Sigmoid colon (tissue), 4 donors: ENCODE results near the gene SLC1A3.

ENCODE experiments used
- POLR2A ChIP-seq, 2 donors: fragments of 450-650 bp; IDR thresholded peaks; one replicate each; pipeline ENCODE4 v1.6.1; 2016; ENCODE audit warnings: antibody characterized with exemption in 2 of 2, mild to moderate bottlenecking in 2 of 2, moderate library complexity in 2 of 2
- POLR2AphosphoS5 ChIP-seq, 4 donors: sonication (generic); formaldehyde crosslinking; IDR thresholded peaks; one replicate each; pipeline ENCODE4 v1.6.1; 2017; ENCODE audit warnings: antibody characterized with exemption in 4 of 4
- TF ChIP-seq, protein P1 (sequence below), 4 experiments: fragments of 450-650 bp in 3 of 4; fragments of 200-600 bp in 1 of 4; IDR thresholded peaks; one replicate each; pipeline ENCODE4 v1.5.1; 2016 to 2019; ENCODE audit warnings: antibody characterized with exemption in 4 of 4, mild to moderate bottlenecking in 3 of 4, moderate library complexity in 2 of 4

DNA sequence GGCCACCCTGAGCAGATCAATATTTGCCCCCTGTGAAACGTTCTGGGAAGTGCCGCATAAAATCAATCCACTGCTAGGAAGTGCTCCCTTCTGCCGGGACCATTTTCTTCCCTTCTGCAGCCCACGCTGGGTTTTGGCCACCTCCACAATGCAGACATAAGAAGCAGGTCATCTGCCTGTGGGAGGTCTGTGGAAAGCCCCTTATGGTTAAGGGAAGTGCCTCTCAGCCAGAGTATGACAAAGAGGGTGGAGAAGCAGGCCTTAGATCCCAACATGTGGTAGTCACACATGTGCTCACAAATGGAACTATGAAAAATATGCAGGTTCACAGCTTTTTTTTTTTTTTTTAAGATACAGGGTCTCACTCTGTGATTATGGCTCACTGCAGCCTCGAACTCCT lies 82.8 kb downstream of the SLC1A3 start:
- TF ChIP-seq, protein P1, sequence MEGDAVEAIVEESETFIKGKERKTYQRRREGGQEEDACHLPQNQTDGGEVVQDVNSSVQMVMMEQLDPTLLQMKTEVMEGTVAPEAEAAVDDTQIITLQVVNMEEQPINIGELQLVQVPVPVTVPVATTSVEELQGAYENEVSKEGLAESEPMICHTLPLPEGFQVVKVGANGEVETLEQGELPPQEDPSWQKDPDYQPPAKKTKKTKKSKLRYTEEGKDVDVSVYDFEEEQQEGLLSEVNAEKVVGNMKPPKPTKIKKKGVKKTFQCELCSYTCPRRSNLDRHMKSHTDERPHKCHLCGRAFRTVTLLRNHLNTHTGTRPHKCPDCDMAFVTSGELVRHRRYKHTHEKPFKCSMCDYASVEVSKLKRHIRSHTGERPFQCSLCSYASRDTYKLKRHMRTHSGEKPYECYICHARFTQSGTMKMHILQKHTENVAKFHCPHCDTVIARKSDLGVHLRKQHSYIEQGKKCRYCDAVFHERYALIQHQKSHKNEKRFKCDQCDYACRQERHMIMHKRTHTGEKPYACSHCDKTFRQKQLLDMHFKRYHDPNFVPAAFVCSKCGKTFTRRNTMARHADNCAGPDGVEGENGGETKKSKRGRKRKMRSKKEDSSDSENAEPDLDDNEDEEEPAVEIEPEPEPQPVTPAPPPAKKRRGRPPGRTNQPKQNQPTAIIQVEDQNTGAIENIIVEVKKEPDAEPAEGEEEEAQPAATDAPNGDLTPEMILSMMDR (IDR thresholded peaks at IDR 0.05): no peak
- TF ChIP-seq POLR2A (IDR thresholded peaks at IDR 0.05) (no peak), POLR2AphosphoS5 (IDR thresholded peaks at IDR 0.05) (no peak)
